KOPT-K1 (cell line): ENCODE results near the gene FAM167B.
"Not testable (repeated sequence)": the region's sequence is repeated elsewhere in the genome, so short reads cannot be mapped to it uniquely, and the experiment has no call there.

ENCODE experiments used
- H3K27ac ChIP-seq: fragments of 200-600 bp; sonication (generic); 2 replicates; pipeline ENCODE4 v1.5.1; 2016; ENCODE audit warnings: antibody characterized with exemption, mild to moderate bottlenecking, low read depth, low read length; ENCODE audit not compliant: poor library complexity, severe bottlenecking
- H3K36me3 ChIP-seq: fragments of 200-600 bp; sonication (generic); 2 replicates; pipeline ENCODE4 v1.5.1; 2017; ENCODE audit warnings: antibody characterized with exemption, mild to moderate bottlenecking, low read length, moderate library complexity; ENCODE audit not compliant: insufficient read depth
- H3K9me3 ChIP-seq: fragments of 200-600 bp; sonication (generic); 2 replicates; pipeline ENCODE4 v1.5.1; 2017; ENCODE audit warnings: antibody characterized with exemption, low read length, mild to moderate bottlenecking; ENCODE audit not compliant: insufficient read depth, poor library complexity, severe bottlenecking

FAM167B gene

DNA sequence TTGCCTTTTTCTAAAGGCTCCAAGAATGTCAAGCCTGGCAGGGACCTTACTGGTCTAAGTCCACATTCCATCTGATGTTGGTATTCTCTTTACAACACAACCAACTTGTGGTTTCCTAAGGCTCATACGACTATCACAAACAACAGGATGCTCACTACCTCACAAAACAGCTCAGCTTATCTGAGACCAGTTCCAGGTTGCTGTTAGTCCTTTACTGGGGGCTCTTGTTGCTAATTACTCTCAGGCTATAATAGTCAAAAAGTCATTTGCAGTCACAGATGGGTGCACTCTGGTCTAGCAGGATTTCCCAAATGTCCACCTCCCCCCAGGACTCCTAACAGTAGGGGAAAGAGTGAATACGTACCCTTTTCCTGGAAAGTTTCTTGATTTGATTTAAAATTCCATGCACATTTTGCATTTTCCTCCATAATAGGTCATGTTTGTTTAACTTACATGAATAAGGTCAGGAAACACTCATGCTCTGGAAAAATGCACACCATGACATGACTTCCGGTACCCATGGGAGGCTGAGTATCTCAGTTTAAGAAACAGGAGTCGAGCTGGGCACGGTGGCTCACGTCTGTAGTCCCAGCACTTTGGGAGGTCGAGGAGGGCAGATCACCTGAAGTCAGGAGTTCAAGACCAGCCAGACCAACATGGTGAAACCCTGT is 20.0 kb downstream of the FAM167B start:
- Histone ChIP-seq H3K27ac (peak overlapping the region; percentile 59), H3K36me3 (peaks cover 23% of the 10 kb centered on the region; the same call in 1 of the 2 replicates), H3K9me3 (no peaks in the 10 kb centered on the region)

DNA sequence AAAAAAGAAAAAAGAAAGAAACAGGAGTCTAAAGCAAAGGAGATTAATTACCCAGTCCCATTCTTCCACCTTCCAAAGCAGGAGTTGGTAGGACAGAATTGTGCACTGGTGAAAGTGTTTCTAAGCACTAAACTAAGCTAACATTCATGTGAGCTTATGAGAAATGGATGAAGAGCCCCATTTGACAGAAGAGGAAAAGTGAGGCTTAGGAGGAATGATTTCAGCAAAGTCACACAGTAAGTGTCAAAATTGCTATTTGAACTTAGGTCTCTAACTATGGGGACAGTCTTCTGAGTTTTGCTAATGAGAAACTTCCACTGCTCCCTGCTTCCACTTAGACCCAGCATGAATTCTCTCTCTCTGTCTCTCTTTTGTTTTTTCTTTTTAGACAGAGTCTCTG is 22.7 kb downstream of the FAM167B start:
- H3K9me3 ChIP-seq, result no peaks in the 10 kb centered on the region
- H3K27ac ChIP-seq, result no peak overlapping the region
- peaks cover 22% of the 10 kb centered on the region; the same call in 1 of the 2 replicates for H3K36me3 ChIP-seq

DNA sequence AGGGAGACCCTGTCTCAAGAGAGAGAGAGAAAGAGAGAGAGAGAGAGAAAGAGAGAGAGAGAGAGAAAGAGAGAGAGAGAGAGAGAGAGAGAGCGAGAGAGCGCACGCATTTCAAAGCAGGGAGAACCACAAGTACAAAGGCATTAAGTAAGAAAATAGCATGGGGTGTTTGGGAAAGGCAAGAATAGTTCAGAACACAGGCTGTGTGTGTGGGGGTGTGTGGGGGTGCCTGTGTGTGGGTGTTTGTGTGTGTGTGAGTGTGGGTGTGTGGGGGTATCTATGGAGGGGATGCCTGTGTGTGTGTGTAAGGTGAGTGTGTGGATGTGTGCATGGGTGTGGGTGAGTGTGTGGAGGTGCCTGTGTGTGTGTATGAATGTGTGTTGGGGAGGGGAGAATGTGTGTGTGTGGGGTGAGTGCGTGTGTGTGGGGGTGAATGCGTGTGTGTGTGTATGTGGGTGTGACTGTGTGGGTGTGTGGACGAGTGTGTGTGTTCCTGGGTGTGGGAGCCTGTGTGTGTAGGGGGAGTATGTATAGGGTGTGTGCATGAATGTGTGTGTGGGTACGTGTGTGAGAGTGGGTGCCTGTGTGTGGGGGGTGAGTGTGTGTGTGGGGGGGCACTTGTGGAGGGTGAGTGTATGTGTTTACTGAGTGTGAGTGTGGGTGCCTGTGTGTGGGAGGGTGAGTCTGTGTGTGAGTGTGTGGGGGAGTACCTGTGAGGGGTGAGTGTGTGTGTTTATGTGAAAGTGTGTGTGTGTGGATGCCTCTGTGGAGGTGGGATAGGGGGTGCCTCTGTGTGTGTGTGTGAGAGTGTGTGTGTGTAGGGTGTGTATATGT is 25.8 kb downstream of the FAM167B start:
- H3K27ac ChIP-seq, result peak overlapping the region; percentile 99
- no peaks in the 10 kb centered on the region for H3K9me3 ChIP-seq
- H3K36me3 ChIP-seq, result peaks cover 44% of the 10 kb centered on the region

DNA sequence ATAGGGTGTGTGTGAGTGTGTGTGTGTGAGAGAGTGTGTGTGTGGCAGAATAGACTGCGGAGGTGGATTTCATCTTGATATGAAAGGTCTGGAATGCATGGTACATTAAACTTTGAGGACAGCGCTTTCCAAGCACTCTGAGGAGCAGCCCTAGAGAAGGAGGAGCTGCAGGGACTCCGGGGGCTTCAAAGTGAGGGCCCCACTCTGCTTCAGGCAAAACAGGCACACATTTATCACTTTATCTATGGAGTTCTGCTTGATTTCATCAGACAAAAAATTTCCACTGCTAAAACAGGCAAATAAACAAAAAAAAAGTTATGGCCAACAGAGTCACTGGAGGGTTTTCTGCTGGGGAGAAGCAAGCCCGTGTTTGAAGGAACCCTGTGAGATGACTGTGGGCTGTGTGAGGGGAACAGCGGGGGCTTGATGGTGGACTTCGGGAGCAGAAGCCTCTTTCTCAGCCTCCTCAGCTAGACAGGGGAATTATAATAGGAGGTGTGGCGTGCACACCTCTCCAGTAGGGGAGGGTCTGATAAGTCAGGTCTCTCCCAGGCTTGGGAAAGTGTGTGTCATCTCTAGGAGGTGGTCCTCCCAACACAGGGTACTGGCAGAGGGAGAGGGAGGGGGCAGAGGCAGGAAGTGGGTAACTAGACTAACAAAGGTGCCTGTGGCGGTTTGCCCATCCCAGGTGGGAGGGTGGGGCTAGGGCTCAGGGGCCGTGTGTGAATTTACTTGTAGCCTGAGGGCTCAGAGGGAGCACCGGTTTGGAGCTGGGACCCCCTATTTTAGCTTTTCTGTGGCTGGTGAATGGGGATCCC is 26.6 kb downstream of the FAM167B start:
- peak overlapping the region; percentile 99 for H3K27ac ChIP-seq
- no peaks in the 10 kb centered on the region for H3K9me3 ChIP-seq
- peaks cover 52% of the 10 kb centered on the region for H3K36me3 ChIP-seq

DNA sequence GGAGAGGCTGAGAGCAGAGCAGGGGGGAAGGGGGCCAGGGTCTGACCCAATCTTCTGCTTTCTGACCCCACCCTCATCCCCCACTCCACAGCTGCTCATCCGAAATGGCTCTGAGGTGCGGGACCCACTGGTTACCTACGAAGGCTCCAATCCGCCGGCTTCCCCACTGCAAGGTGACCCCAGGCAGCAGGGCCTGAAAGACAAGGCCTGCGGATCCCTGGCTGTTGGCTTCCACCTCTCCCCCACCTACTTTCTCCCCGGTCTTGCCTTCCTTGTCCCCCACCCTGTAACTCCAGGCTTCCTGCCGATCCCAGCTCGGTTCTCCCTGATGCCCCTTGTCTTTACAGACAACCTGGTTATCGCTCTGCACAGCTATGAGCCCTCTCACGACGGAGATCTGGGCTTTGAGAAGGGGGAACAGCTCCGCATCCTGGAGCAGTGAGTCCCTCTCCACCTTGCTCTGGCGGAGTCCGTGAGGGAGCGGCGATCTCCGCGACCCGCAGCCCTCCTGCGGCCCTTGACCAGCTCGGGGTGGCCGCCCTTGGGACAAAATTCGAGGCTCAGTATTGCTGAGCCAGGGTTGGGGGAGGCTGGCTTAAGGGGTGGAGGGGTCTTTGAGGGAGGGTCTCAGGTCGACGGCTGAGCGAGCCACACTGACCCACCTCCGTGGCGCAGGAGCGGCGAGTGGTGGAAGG is 27.8 kb downstream of the FAM167B start:
- H3K36me3 ChIP-seq, result peaks cover 64% of the 10 kb centered on the region
- peak overlapping the region; percentile 99 for H3K27ac ChIP-seq
- no peaks in the 10 kb centered on the region for H3K9me3 ChIP-seq

DNA sequence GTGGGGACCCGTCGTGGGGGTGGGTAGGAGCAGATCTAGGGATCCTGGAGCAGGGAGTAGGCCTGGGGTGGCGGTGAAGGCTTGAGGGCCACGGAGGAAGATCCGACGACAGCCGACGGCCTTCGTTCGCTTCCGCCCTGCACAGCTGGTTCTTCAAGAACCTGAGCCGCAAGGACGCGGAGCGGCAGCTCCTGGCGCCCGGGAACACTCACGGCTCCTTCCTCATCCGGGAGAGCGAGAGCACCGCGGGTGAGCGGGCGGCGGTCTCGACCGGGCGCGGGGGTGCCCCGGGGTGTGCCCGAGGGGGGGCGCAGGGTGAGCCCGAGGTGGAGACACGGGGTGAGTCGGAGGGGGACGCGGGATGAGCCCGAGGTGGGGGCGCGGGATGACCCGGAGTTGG is 28.4 kb downstream of the FAM167B start:
- Histone ChIP-seq H3K27ac (peak overlapping the region; percentile 99), H3K36me3 (peaks cover 71% of the 10 kb centered on the region), H3K9me3 (no peaks in the 10 kb centered on the region)

DNA sequence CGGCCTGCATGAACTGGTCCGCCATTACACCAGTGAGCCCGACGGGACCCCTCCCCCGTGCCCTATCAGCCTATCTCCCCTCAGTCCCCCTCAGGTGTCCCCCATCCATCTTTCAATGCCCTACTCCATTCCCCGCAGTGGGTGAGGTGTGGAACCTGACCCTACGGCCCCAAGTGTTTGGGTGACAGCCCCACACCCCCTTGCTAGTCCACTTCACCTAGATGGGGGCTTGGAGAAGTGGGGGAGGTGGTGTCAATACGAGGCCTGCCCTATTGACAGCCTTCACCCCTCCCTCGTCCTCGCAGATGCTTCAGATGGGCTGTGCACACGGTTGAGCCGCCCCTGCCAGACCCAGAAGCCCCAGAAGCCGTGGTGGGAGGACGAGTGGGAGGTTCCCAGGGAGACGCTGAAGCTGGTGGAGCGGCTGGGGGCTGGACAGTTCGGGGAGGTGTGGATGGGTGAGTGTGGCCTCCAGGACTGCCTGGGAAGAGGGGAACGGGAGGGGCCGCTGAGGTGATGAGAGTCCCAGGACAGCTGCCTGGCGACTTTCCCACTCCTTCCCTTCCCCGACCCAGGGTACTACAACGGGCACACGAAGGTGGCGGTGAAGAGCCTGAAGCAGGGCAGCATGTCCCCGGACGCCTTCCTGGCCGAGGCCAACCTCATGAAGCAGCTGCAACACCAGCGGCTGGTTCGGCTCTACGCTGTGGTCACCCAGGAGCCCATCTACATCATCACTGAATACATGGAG is 29.2 kb downstream of the FAM167B start:
- peaks cover 74% of the 10 kb centered on the region for H3K36me3 ChIP-seq
- H3K27ac ChIP-seq, result peak overlapping the region; percentile 99
- H3K9me3 ChIP-seq, result no peaks in the 10 kb centered on the region

DNA sequence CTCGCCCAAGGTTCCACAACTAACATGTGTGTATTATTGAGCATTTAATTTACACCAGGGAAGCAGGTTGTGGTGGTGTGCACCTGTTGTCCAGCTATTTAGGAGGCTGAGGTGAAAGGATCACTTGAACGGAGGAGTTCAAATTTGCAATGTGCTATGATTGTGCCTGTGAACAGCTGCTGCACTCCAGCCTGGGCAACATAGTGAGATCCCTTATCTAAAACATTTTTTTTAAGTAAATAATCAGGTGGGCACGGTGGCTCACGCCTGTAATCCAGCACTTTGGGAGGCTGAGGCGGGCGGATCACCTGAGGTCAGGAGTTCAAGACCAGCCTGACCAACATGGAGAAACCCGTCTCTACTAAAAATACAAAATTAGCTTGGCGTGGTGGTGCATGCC is 37.8 kb downstream of the FAM167B start:
- H3K27ac ChIP-seq, H3K9me3 ChIP-seq: not testable (repeated sequence)
- peaks cover 80% of the 10 kb centered on the region for H3K36me3 ChIP-seq

DNA sequence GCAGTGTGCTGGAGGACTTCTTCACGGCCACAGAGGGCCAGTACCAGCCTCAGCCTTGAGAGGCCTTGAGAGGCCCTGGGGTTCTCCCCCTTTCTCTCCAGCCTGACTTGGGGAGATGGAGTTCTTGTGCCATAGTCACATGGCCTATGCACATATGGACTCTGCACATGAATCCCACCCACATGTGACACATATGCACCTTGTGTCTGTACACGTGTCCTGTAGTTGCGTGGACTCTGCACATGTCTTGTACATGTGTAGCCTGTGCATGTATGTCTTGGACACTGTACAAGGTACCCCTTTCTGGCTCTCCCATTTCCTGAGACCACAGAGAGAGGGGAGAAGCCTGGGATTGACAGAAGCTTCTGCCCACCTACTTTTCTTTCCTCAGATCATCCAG is 38.6 kb downstream of the FAM167B start:
- Histone ChIP-seq H3K36me3 (peaks cover 72% of the 10 kb centered on the region), H3K9me3 (no peaks in the 10 kb centered on the region), H3K27ac (no peak overlapping the region)

DNA sequence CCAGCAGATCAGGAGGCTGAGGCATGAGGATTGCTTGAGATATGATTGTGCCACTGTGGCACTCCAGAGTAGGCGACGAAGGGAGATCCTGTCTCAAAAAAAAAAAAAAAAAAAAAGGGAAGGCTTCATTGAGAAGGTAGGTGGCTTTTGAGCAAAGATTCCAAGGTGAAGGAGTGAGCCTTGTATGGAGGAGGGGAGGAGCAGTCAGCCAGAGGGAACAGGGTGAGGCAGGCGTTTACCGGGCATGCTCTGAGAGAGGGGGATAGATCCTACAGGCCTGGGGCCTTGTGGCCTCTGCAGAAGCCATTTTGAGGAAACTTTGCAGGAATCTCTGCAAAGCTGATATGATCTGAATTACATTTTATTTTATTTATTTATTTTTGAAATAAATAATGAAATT is 39.7 kb downstream of the FAM167B start:
- H3K27ac ChIP-seq, result no peak overlapping the region
- no peaks in the 10 kb centered on the region for H3K9me3 ChIP-seq
- peaks cover 61% of the 10 kb centered on the region for H3K36me3 ChIP-seq

DNA sequence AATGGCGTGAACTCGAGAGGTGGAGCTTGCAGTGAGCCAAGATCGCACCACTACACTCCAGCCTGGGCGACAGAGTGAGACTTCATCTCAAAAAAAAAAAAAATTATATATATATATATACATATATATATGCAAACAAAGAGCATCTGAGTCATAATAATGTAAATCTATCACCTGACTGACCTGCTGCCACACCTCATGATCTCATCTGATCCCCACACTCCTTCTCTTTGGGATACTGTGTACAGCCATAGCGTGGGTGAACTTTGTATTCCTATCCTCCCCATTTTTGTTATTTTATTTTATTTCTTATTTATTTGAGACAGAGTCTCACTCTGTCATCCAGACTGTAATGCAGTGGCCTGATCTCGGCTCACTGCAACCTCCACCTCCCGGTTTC is 42.2 kb downstream of the FAM167B start:
- Histone ChIP-seq H3K36me3 (peaks cover 36% of the 10 kb centered on the region), H3K27ac (no peak overlapping the region)

DNA sequence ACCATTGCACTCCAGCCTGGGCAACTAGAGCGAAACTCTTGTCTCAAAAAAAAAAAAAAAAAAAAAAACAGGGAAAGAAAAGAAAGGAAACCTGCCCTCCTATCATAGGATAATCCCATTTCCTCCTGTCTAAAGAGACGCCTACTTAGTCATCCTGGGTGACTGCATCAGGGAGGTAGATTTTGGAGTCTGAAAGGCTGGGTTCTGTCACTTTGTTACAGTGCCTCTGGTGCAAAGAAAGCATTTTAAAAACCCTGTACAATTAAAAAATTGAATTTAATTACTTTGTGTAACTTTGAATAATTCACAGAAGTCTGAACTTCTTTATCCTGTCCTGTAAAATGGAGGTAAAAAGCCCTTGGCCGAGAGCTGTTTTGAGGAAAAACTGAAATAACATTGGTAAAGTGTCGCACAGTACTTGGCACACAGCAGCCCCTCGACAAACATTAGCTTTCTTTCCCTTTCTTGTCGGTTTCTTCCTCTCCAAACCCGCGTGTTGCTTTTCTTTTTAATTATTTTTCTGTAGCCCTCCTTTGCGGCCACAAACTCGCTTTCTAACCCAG is 44.2 kb downstream of the FAM167B start:
- Histone ChIP-seq H3K27ac (peak overlapping the region; percentile 96), H3K36me3 (peaks cover 32% of the 10 kb centered on the region), H3K9me3 (no peaks in the 10 kb centered on the region)

More for the DNA sequence above, 42.2 kb downstream of the FAM167B start:
- H3K9me3 ChIP-seq, result no peaks in the 10 kb centered on the region

DNA sequence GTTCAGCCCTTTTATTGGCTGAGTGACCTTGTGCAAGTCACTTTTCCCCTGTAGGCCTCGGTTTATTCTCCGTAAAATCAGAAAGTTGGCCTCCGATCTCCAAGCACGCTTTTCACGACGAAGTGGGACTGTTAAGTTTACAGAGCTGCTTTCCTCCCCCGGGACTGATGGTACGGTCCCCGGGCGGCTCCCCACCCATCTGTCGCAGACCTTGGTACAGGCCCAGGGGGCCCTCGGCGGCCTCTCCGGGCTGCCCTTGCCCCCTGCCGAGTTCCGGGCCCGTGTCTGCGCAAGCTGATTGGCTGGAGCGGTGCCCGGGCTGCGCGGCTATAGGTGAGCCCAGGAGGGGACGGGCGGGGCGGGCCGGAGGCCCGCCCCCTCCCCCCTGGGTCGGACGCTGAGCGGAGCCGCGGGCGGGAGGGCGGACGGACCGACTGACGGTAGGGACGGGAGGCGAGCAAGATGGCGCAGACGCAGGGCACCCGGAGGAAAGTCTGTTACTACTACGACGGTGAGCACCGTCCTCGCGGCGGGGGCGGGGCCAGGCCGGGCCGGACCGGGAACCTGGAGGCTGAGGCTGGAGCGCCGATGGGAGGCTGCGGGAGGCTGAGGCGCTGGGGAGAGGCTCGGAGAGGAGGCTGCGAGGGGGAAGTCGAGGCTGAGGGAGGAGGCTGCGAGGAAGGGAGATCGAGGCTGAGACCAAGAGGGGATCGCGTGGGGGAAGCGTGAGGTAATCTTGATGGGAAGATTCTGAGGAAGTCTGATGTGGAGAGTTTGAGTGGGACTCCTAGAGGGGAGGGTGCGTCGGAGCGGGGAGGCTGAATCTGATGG is 44.9 kb downstream of the FAM167B start, which contains the start of gene HDAC1:
HDAC1 (plus strand) TSS at position 376 of the 831 bp plus-strand sequence; CDS start at position 463, 87 bp downstream.
- H3K36me3 ChIP-seq, result peaks cover 33% of the 10 kb centered on the region
- no peaks in the 10 kb centered on the region for H3K9me3 ChIP-seq
- peak within 1 kb of the TSS; percentile 96 for H3K27ac ChIP-seq
